C4-2B (cell line): Measurements from ENCODE around the gene USP2.

ENCODE experiments used
- CTCF ChIP-seq: fragments of 450-650 bp; conservative IDR thresholded peaks from 2 replicates; pipeline ENCODE4 v1.5.1; 2017; ENCODE audit warnings: mild to moderate bottlenecking
- ZFX ChIP-seq: fragments of 450-650 bp; IDR thresholded peaks from 2 replicates; pipeline ENCODE4 v1.6.1; 2017

GRCh38 chr11:119316016-119316728 is 65.3 kb downstream of the USP2 start:
- TF ChIP-seq CTCF (no peak), ZFX (no peak)
